Natural killer cell (primary cell): ENCODE results near the gene MTCH2. TPM values are rescaled to one million over a fixed set of nuclear protein-coding genes. Genes with fewer than 3 reads are reported as not detected.

ENCODE experiments used
- ATAC-seq, 3 donors: fragments of 150-1000 bp in 2 of 3; fragments of 200-7000 bp in 1 of 3; cut with Tn5 transposase; 1 replicate in 1 of 3; 2 replicates in 2 of 3; pipeline ENCODE4 v1.10.0; 2021; ENCODE audit warnings: mild to moderate bottlenecking in 2 of 3, moderate library complexity in 2 of 3
- DNase-seq, 2 donors: peaks; one replicate each; pipeline versions ENCODE4 v3.0.0 to v3.0.0-alpha.2; 2013 to 2021; ENCODE audit warnings: mixed read lengths in 1 of 2
- H3K27ac ChIP-seq: one replicate; pipeline ENCODE4 v1.5.1; 2013; ENCODE audit warnings: mild to moderate bottlenecking, low read length
- H3K27me3 ChIP-seq: one replicate; pipeline ENCODE4 v1.6.1; 2013; ENCODE audit warnings: low read length; ENCODE audit not compliant: control insufficient read depth, insufficient read depth
- H3K36me3 ChIP-seq: one replicate; pipeline ENCODE4 v1.6.1; 2013; ENCODE audit warnings: low read length; ENCODE audit not compliant: control insufficient read depth, insufficient read depth
- H3K4me1 ChIP-seq: one replicate; pipeline ENCODE4 v1.6.1; 2013; ENCODE audit warnings: low read length; ENCODE audit not compliant: control insufficient read depth, insufficient read depth
- H3K4me3 ChIP-seq: one replicate; pipeline ENCODE4 v1.5.1; 2013; ENCODE audit warnings: low read length
- H3K9me3 ChIP-seq: one replicate; pipeline ENCODE4 v1.6.1; 2013; ENCODE audit warnings: low read length; ENCODE audit not compliant: control insufficient read depth, insufficient read depth
- H3K27ac Mint-ChIP-seq, 2 donors: one replicate each; pipeline ENCODE4 v1.8.0; 2022; ENCODE audit warnings: mild to moderate bottlenecking in 2 of 2, mixed read lengths in 2 of 2, moderate library complexity in 1 of 2
- H3K27me3 Mint-ChIP-seq, 2 donors: one replicate each; pipeline ENCODE4 v1.8.0; 2022; ENCODE audit warnings: low read depth in 2 of 2, mixed read lengths in 2 of 2
- H3K36me3 Mint-ChIP-seq: one replicate; pipeline ENCODE4 v1.8.0; 2022; ENCODE audit warnings: mixed read lengths
- H3K4me1 Mint-ChIP-seq, 2 donors: one replicate each; pipeline ENCODE4 v1.8.0; 2022; ENCODE audit warnings: mixed read lengths in 2 of 2
- H3K4me3 Mint-ChIP-seq: one replicate; pipeline ENCODE4 v1.8.0; 2022; ENCODE audit warnings: mild to moderate bottlenecking, moderate library complexity, mixed read lengths
- H3K9me3 Mint-ChIP-seq, 2 donors: one replicate each; pipeline ENCODE4 v1.8.0; 2022; ENCODE audit warnings: mixed read lengths in 2 of 2
- WGBS: methylation state at CpG from one replicate; pipeline ENCODE4 v1.1.7; 2013; ENCODE audit warnings: missing lambda C conversion rate; ENCODE audit not compliant: insufficient coverage; 5-methylcytosine and 5-hydroxymethylcytosine counted together
- intact Hi-C: fragments of 100-400 bp; cut with micrococcal nuclease; formaldehyde crosslinking; loops from one replicate; pipeline ENCODE4 v1.14.2; 2022
- total RNA-seq, 4 donors: library from RNA; stranded (reverse); fragments of 120-200 nt in 1 of 4; gene quantifications; one replicate each; pipeline versions ENCODE4 v1.2.3 to v1.2.4, GENCODE V29; 2013 to 2022
- TF ChIP-seq, protein P1 (sequence below): fragments of 200-600 bp; IDR thresholded peaks from one replicate; pipeline ENCODE4 v1.8.0; 2022; ENCODE audit warnings: antibody characterized with exemption

MTCH2 gene
- total RNA-seq, 3 donors from 2014 or later (not counting 1 experiment from before 2014, with no cell fraction given): 25.0 to 32.4 (median 31.4) TPM

DNA sequence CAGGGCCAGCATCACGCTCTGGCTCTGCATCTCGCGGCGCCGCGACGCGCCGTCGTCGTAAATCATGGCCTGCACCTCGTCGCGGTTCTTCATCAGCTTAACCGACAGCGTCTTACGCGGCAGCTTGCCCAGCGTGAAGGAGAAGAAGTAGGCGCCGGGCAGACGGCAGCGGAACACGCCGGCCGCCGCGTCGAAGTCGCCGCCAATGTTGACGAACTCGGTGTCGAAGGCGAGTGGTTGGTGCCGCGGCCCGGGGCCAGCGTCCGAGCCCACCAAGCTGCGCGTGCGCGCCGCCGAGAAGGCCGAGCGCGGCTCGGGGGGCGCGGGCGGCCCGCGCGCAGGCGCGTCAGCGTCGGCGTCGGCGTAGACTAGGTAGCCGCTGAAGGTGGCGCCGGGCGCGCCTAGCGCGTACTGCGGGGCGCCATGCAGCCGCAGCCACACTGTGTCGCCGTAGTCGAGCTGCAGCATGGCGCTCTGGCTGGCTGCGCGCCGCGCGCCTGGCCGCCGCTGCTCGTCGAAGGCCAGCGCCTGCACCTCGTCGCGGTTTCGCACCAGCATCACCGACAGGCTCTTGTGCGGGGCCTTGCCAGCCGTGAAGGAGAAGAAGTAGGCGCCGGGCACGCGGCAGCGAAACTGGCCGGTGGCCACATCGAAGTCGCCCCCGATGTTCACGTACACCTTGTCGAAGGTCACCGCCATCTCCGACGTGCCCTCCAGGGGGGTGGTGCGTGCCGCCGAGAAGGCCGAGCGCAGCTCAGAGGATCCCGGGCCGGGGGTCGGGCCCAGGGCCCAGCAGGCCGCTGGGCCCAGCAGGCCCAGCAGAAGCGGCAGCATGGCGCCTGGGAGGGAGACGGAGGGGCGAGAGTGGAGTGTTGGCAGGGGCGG lies 52.1 kb downstream of the MTCH2 start:
- Mint-ChIP-seq H3K27ac (no peak overlapping the region), H3K4me1 (no peaks in the 10 kb centered on the region), H3K36me3 (no peaks in the 10 kb centered on the region), H3K4me3 (no peak overlapping the region), H3K27me3 (peaks cover 11 to 21% of the 10 kb centered on the region in 2 donors), H3K9me3 (no peaks in the 10 kb centered on the region)
- Histone ChIP-seq H3K27ac (no peak overlapping the region), H3K4me3 (no peak overlapping the region), H3K9me3 (no peaks in the 10 kb centered on the region), H3K4me1 (peaks cover 20% of the 10 kb centered on the region), H3K27me3 (peaks cover 15% of the 10 kb centered on the region), H3K36me3 (no peaks in the 10 kb centered on the region)
- intact Hi-C loops: no loop called here
- DNase-seq (no peak), ATAC-seq (no peak)
- 96% methylated on average over 122 of the region's 122 CpGs for WGBS
- TF ChIP-seq, protein P1, sequence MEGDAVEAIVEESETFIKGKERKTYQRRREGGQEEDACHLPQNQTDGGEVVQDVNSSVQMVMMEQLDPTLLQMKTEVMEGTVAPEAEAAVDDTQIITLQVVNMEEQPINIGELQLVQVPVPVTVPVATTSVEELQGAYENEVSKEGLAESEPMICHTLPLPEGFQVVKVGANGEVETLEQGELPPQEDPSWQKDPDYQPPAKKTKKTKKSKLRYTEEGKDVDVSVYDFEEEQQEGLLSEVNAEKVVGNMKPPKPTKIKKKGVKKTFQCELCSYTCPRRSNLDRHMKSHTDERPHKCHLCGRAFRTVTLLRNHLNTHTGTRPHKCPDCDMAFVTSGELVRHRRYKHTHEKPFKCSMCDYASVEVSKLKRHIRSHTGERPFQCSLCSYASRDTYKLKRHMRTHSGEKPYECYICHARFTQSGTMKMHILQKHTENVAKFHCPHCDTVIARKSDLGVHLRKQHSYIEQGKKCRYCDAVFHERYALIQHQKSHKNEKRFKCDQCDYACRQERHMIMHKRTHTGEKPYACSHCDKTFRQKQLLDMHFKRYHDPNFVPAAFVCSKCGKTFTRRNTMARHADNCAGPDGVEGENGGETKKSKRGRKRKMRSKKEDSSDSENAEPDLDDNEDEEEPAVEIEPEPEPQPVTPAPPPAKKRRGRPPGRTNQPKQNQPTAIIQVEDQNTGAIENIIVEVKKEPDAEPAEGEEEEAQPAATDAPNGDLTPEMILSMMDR: no peak

DNA sequence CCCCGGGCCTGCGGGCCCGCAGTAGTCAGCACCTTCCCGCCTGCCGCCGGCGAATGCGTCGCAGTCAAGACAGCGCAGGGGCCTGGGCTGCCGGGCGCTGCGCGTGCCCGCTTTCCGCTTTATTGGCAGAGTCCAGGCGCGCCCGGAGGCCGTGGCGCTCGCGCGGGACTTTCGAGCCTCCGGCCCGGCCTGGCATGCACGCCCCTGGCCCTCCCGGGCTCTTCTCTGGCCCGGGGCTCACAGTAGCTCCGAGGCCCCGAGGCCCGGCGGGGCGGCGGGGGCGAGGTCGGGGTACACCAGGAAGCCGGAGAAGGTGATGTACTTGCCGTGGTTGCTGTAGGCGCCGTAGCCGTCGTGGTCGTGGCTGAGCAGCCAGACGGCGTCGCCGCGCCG lies 52.8 kb downstream of the MTCH2 start:
- DNase-seq: no peak
- intact Hi-C loops: no loop called here
- peaks cover 4% of the 10 kb centered on the region for H3K36me3 ChIP-seq
- H3K27ac ChIP-seq: no peak overlapping the region
- H3K4me3 ChIP-seq: no peak overlapping the region
- peaks cover 4 to 19% of the 10 kb centered on the region in 2 donors for H3K27me3 Mint-ChIP-seq
- 94% methylated on average over 51 of the region's 51 CpGs for whole genome bisulfite sequencing
- no peaks in the 10 kb centered on the region for H3K9me3 Mint-ChIP-seq
- TF ChIP-seq, protein P1: no peak
- no peaks in the 10 kb centered on the region for H3K4me1 Mint-ChIP-seq
- peaks cover 20% of the 10 kb centered on the region for H3K4me1 ChIP-seq
- H3K27ac Mint-ChIP-seq: no peak overlapping the region
- no peaks in the 10 kb centered on the region for H3K9me3 ChIP-seq
- no peak for ATAC-seq
- H3K27me3 ChIP-seq: peaks cover 15% of the 10 kb centered on the region
- H3K4me3 Mint-ChIP-seq: no peak overlapping the region
- no peaks in the 10 kb centered on the region for H3K36me3 Mint-ChIP-seq

DNA sequence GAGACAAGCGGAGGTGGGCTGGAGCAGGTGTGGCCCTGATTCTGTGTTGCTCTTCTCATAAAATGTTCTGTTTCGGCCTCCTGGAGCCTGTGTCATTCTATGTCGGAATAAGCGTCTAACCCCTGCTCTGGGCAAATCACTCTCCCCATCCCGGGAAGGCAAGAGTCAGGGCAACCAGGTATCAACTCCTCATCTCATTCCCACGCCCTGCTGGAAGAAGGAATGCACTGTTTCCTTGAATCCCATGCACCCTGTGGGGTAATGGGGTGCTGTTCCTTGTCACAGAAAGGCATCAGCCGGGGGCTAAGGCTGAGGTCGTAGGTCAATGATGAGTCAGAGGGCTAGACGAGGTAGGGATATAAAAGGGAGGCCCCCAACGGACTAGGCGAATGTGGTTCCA lies 53.2 kb downstream of the MTCH2 start:
- no peak overlapping the region for H3K4me3 Mint-ChIP-seq
- H3K9me3 Mint-ChIP-seq: no peaks in the 10 kb centered on the region
- intact Hi-C loops: no loop called here
- no peaks in the 10 kb centered on the region for H3K9me3 ChIP-seq
- H3K4me1 ChIP-seq: peaks cover 17% of the 10 kb centered on the region
- H3K36me3 Mint-ChIP-seq: no peaks in the 10 kb centered on the region
- H3K27me3 Mint-ChIP-seq: peaks cover 0 to 15% of the 10 kb centered on the region in 2 donors
- H3K27me3 ChIP-seq: peaks cover 10% of the 10 kb centered on the region
- H3K4me3 ChIP-seq: no peak overlapping the region
- TF ChIP-seq, protein P1: no peak
- H3K4me1 Mint-ChIP-seq: no peaks in the 10 kb centered on the region
- 92% methylated on average over 10 of the region's 11 CpGs for WGBS
- DNase-seq (no peak), ATAC-seq (no peak)
- H3K27ac Mint-ChIP-seq: no peak overlapping the region
- H3K36me3 ChIP-seq: peaks cover 8% of the 10 kb centered on the region
- H3K27ac ChIP-seq: no peak overlapping the region
